ENCODE measurements around the gene TRIM39.

GRCh38 chr6:30361661-30362060, 34.9 kb downstream of the TRIM39 start:
- TF ChIP-seq CTCF (IDR thresholded peaks at IDR 0.05) (no peak), POLR2A (IDR thresholded peaks at IDR 0.05) (no peak), POLR2AphosphoS5 (IDR thresholded peaks at IDR 0.05) (no peak)
